ENCODE results near the gene ATXN8OS.
"Not testable (repeated sequence)": the region's sequence is repeated elsewhere in the genome, so short reads cannot be mapped to it uniquely, and the experiment has no call there.

- not testable (repeated sequence) for TF ChIP-seq CTCF (IDR thresholded peaks at IDR 0.05; ENCODE audit: extremely low read depth in 1 of 2, insufficient read depth in 1 of 2, low read depth in 1 of 2, low read length in 2 of 2); POLR2AphosphoS5 (IDR thresholded peaks at IDR 0.05; ENCODE audit: insufficient read depth, low read depth, low read length); FOS (IDR thresholded peaks at IDR 0.05; ENCODE audit: borderline replicate concordance, insufficient read depth, low read length); EZH2 (IDR thresholded peaks at IDR 0.05; ENCODE audit: borderline replicate concordance, low read depth, low read length, severe bottlenecking); MYC (IDR thresholded peaks at IDR 0.05; ENCODE audit: low read depth, low read length); MAX (IDR thresholded peaks at IDR 0.05; ENCODE audit: insufficient read depth, insufficient read length)
Observed at GRCh38 chr13:70142658-70143057, 35.0 kb downstream of the ATXN8OS start.
